IMR-90 (cell line): Measurements from ENCODE around the gene SUSD1. TPM values are rescaled to one million over a fixed set of nuclear protein-coding genes. Genes with fewer than 3 reads are reported as not detected.

Experiments used
- ATAC-seq: fragments of 200-7000 bp; cut with Tn5 transposase; 2 replicates; pipeline ENCODE4 v1.9.1; 2020; ENCODE audit warnings: low read depth, mild to moderate bottlenecking, moderate library complexity
- BruUV-seq: library from RNA; stranded (reverse); fragments of 400-500 nt; replicated peaks from 2 replicates; lab custom pipeline; 2021; lab: Mats Ljungman, UMichigan
- CTCF ChIA-PET: fragments of 300-600 bp; formaldehyde crosslinking; extraction: SDS; loops from one replicate; lab custom pipeline; 2021; ENCODE audit warnings: antibody characterized with exemption; lab: Yijun Ruan, JAX
- POLR2A ChIA-PET: fragments of 300-600 bp; sonication (Branson Sonifier 250); formaldehyde crosslinking; loops from one replicate; lab custom pipeline; 2022; ENCODE audit warnings: antibody characterized with exemption; ENCODE audit not compliant: unreplicated experiment; lab: Charles Lee
- DNase-seq: peaks from one replicate; pipeline ENCODE4 v3.0.0; 2013
- H2AFZ ChIP-seq: replicated peaks from 2 replicates; pipeline ENCODE3; 2013; ENCODE audit warnings: low read length, mild to moderate bottlenecking; ENCODE audit not compliant: poor library complexity
- H2AK5ac ChIP-seq: 2 replicates; pipeline ENCODE4 v1.6.1; 2013; ENCODE audit warnings: low read depth, low read length, inconsistent platforms
- H2AK9ac ChIP-seq: replicated peaks from 2 replicates; pipeline ENCODE3; 2013; ENCODE audit warnings: mild to moderate bottlenecking, low read depth, low read length, moderate library complexity; ENCODE audit not compliant: poor library complexity
- H2BK120ac ChIP-seq: 2 replicates; pipeline ENCODE4 v1.6.1; 2013; ENCODE audit warnings: low read depth, low read length, inconsistent platforms
- H2BK15ac ChIP-seq: 3 replicates; pipeline ENCODE4 v1.6.1; 2013; ENCODE audit warnings: low read depth, low read length, inconsistent platforms
- H2BK20ac ChIP-seq: 2 replicates; pipeline ENCODE4 v1.6.1; 2013; ENCODE audit warnings: low read depth, mild to moderate bottlenecking, inconsistent platforms, low read length, moderate library complexity
- H2BK5ac ChIP-seq: 2 replicates; pipeline ENCODE4 v1.6.1; 2013; ENCODE audit warnings: mild to moderate bottlenecking, low read depth, low read length, inconsistent platforms; ENCODE audit not compliant: poor library complexity, severe bottlenecking
- H3K14ac ChIP-seq: replicated peaks from 2 replicates; pipeline ENCODE4 v1.6.1; 2013; ENCODE audit warnings: low read depth, low read length, inconsistent platforms
- H3K18ac ChIP-seq: 2 replicates; pipeline ENCODE4 v1.6.1; 2013; ENCODE audit warnings: low read depth, low read length, control low read depth
- H3K23ac ChIP-seq: 2 replicates; pipeline ENCODE4 v1.6.1; 2013; ENCODE audit warnings: low read depth, low read length, inconsistent platforms
- H3K27ac ChIP-seq: 2 replicates; pipeline ENCODE4 v1.5.1; 2013; ENCODE audit warnings: mild to moderate bottlenecking, control low read depth, low read length; ENCODE audit not compliant: insufficient read depth
- H3K27me3 ChIP-seq: 2 replicates; pipeline ENCODE4 v1.6.1; 2013; ENCODE audit warnings: low read length; ENCODE audit not compliant: control insufficient read depth, insufficient read depth
- H3K36me3 ChIP-seq: 2 replicates; pipeline ENCODE4 v1.6.1; 2013; ENCODE audit warnings: low read length, mixed read lengths; ENCODE audit not compliant: control insufficient read depth, insufficient read depth
- H3K4ac ChIP-seq: 2 replicates; pipeline ENCODE4 v1.6.1; 2013; ENCODE audit warnings: low read depth, low read length, inconsistent platforms
- H3K4me1 ChIP-seq: 2 replicates; pipeline ENCODE4 v1.6.1; 2013; ENCODE audit warnings: low read length, mixed read lengths; ENCODE audit not compliant: control insufficient read depth, insufficient read depth
- H3K4me2 ChIP-seq: 2 replicates; pipeline ENCODE4 v1.6.1; 2013; ENCODE audit warnings: low read depth, mild to moderate bottlenecking, control low read depth, low read length, moderate library complexity
- H3K4me3 ChIP-seq: 2 replicates; pipeline ENCODE4 v1.5.1; 2013; ENCODE audit warnings: low read depth, mild to moderate bottlenecking, control low read depth, low read length, moderate library complexity; ENCODE audit not compliant: insufficient read depth
- H3K56ac ChIP-seq: 2 replicates; pipeline ENCODE4 v1.6.1; 2013; ENCODE audit warnings: low read length, inconsistent platforms; ENCODE audit not compliant: insufficient read depth; ENCODE audit errors: extremely low read depth
- H3K79me1 ChIP-seq, 2 experiments: 2 replicates each; pipeline ENCODE4 v1.6.1; 2013; ENCODE audit warnings: low read length in 2 of 2, inconsistent platforms in 1 of 2, low read depth in 1 of 2
- H3K9ac ChIP-seq: 2 replicates; pipeline ENCODE4 v1.6.1; 2013; ENCODE audit warnings: low read depth, low read length, control low read depth
- H3K9me1 ChIP-seq: 2 replicates; pipeline ENCODE4 v1.6.1; 2013; ENCODE audit warnings: low read length, inconsistent platforms; ENCODE audit not compliant: insufficient read depth
- H3K9me3 ChIP-seq: 2 replicates; pipeline ENCODE4 v1.6.1; 2013; ENCODE audit warnings: low read length; ENCODE audit not compliant: control insufficient read depth, insufficient read depth
- H4K20me1 ChIP-seq: 2 replicates; pipeline ENCODE4 v1.6.1; 2013; ENCODE audit warnings: low read length, inconsistent platforms; ENCODE audit not compliant: insufficient read depth
- H4K5ac ChIP-seq: 2 replicates; pipeline ENCODE4 v1.6.1; 2013; ENCODE audit warnings: mild to moderate bottlenecking, low read depth, low read length, control low read depth
- H4K8ac ChIP-seq, 2 experiments: 2 replicates each; pipeline ENCODE4 v1.6.1; 2013; ENCODE audit warnings: low read depth in 2 of 2, low read length in 2 of 2, control low read depth in 1 of 2, inconsistent platforms in 1 of 2
- H4K91ac ChIP-seq: 2 replicates; pipeline ENCODE4 v1.6.1; 2013; ENCODE audit warnings: low read depth, low read length, inconsistent platforms; ENCODE audit not compliant: insufficient read depth
- BHLHE40 ChIP-seq: fragments of 150-350 bp; IDR thresholded peaks from 2 replicates; pipeline ENCODE4 v1.6.1; 2016; ENCODE audit warnings: mild to moderate bottlenecking, low read depth, low read length
- CEBPB ChIP-seq: IDR thresholded peaks from 2 replicates; pipeline ENCODE4 v1.6.1; 2012; ENCODE audit warnings: low read depth, low read length, improper control_type of control experiment
- CHD1 ChIP-seq: IDR thresholded peaks from 2 replicates; pipeline ENCODE4 v1.6.1; 2012; ENCODE audit warnings: low read depth, low read length, improper control_type of control experiment
- FOS ChIP-seq: fragments of 150-350 bp; IDR thresholded peaks from 2 replicates; pipeline ENCODE4 v1.6.1; 2016; ENCODE audit warnings: low read depth, low read length
- MAFK ChIP-seq: IDR thresholded peaks from 2 replicates; pipeline ENCODE4 v1.6.1; 2012; ENCODE audit warnings: low read depth, low read length, improper control_type of control experiment
- MAZ ChIP-seq: IDR thresholded peaks from 2 replicates; pipeline ENCODE4 v1.6.1; 2012; ENCODE audit warnings: low read depth, mild to moderate bottlenecking, low read length, improper control_type of control experiment, moderate library complexity, borderline replicate concordance
- MXI1 ChIP-seq: IDR thresholded peaks from 2 replicates; pipeline ENCODE4 v1.6.1; 2012; ENCODE audit warnings: low read depth, mild to moderate bottlenecking, low read length, moderate library complexity, borderline replicate concordance
- NFE2L2 ChIP-seq: fragments of 150-350 bp; IDR thresholded peaks from 2 replicates; pipeline ENCODE4 v1.6.1; 2016; ENCODE audit warnings: low read depth, mild to moderate bottlenecking, low read length
- POLR2A ChIP-seq: IDR thresholded peaks from 2 replicates; pipeline ENCODE4 v1.6.1; 2012; ENCODE audit warnings: mild to moderate bottlenecking, low read depth, low read length
- RAD21 ChIP-seq: IDR thresholded peaks from 2 replicates; pipeline ENCODE4 v1.6.1; 2012; ENCODE audit warnings: low read length, improper control_type of control experiment
- RCOR1 ChIP-seq: IDR thresholded peaks from 2 replicates; pipeline ENCODE4 v1.6.1; 2012; ENCODE audit warnings: mild to moderate bottlenecking, low read length, improper control_type of control experiment; ENCODE audit not compliant: insufficient replicate concordance
- RFX5 ChIP-seq: IDR thresholded peaks from 2 replicates; pipeline ENCODE4 v1.8.0; 2012; ENCODE audit warnings: low read depth, mild to moderate bottlenecking, low read length, moderate library complexity
- SMC3 ChIP-seq: fragments of 150-350 bp; IDR thresholded peaks from 2 replicates; pipeline ENCODE4 v1.6.1; 2016; ENCODE audit warnings: low read depth, mild to moderate bottlenecking, antibody characterized with exemption, low read length, moderate library complexity
- USF2 ChIP-seq: fragments of 150-350 bp; IDR thresholded peaks from 2 replicates; pipeline ENCODE4 v1.6.1; 2017; ENCODE audit warnings: mild to moderate bottlenecking, antibody characterized with exemption, low read length, low read depth
- WGBS, 2 experiments: methylation state at CpG; one replicate each; pipeline versions ENCODE4 v1.1.5 to v1.1.7; 2013; ENCODE audit warnings: missing lambda C conversion rate in 2 of 2; ENCODE audit not compliant: insufficient read length in 1 of 2; ENCODE audit errors: extremely low coverage in 2 of 2; 5-methylcytosine and 5-hydroxymethylcytosine counted together
- dilution Hi-C: fragments of 300-500 bp; cut with HindIII; formaldehyde crosslinking; loops from one replicate; pipeline ENCODE4 v1.14.3; 2018; ENCODE audit warnings: low sequenced_read_pairs; ENCODE audit not compliant: unreplicated experiment
- in situ Hi-C: fragments of 300-500 bp; cut with MboI; formaldehyde crosslinking; loops from 3 replicates; pipeline ENCODE4 v1.14.3; 2019; ENCODE audit warnings: low sequenced_read_pairs, inconsistent platforms, mixed read lengths
- intact Hi-C: fragments of 100-400 bp; cut with micrococcal nuclease; formaldehyde crosslinking; loops from 2 replicates; pipeline ENCODE4 v1.10.0; 2022
- polyA plus RNA-seq, 3 experiments: library from polyadenylated mRNA; depleted of rRNA; stranded (reverse); fragments of >200 nt; gene quantifications; 2 replicates each; pipeline ENCODE4 v1.2.3, GENCODE V29; 2012; ENCODE audit warnings: low replicate concordance in 1 of 3
- total RNA-seq: library from RNA; depleted of rRNA; stranded (reverse); fragments of >200 nt; gene quantifications from 2 replicates; pipeline ENCODE4 v1.2.3, GENCODE V29; 2012
- TF ChIP-seq, protein P1 (sequence below): conservative IDR thresholded peaks from 2 replicates; pipeline ENCODE4 v1.5.1; 2012; ENCODE audit warnings: mild to moderate bottlenecking, low read depth, low read length, improper control_type of control experiment
- TF ChIP-seq, protein P2 (sequence below): fragments of 150-350 bp; IDR thresholded peaks from 2 replicates; pipeline ENCODE4 v1.6.1; 2016; ENCODE audit warnings: low read depth, mild to moderate bottlenecking, low read length, moderate library complexity, borderline replicate concordance

The SUSD1 gene
- total and polyA plus RNA-seq, 2 of the 4 experiments (the other 2 are of a cell fraction) = 4.0 to 4.7 TPM

- intact Hi-C loops = no loop called here
- peaks cover 14% of the 10 kb centered on the region; the same call in 1 of the 2 replicates for H3K9me1 ChIP-seq
- no peak overlapping the region for H4K91ac ChIP-seq
- no peak overlapping the region for H3K4me2 ChIP-seq
- peak overlapping the region; percentile 46; the same call in 1 of the 2 replicates for H2BK120ac ChIP-seq
- H4K8ac ChIP-seq = peak overlapping the region in 1 of 2 experiments; percentile 54; a peak in 2 of 4 replicates
- in situ Hi-C loops = no loop called here
- H3K4me1 ChIP-seq = 0 out of 2 replicates have a peak, but pooled peaks cover 2% of the 10 kb centered on the region
- CTCF ChIA-PET = no interaction called here
- BruUV-seq = no TSS peak
- H2AFZ ChIP-seq = no peak overlapping the region
- no peak overlapping the region for H3K23ac ChIP-seq
- no peak overlapping the region for H3K9ac ChIP-seq
- dilution Hi-C loops = no loop called here
- H3K9me3 ChIP-seq = no peaks in the 10 kb centered on the region
- H2BK20ac ChIP-seq = peak overlapping the region; percentile 49; the same call in 1 of the 2 replicates
- H3K79me1 ChIP-seq = no peaks in the 10 kb centered on the region; a peak in 1 of 4 replicates
- no peak overlapping the region for H3K4me3 ChIP-seq
- DNase-seq (no peak), ATAC-seq (no peak)
- H3K27me3 ChIP-seq = no peaks in the 10 kb centered on the region
- POLR2A ChIA-PET = no interaction called here
- H2AK9ac ChIP-seq = no peak overlapping the region
- H3K4ac ChIP-seq = 0 out of 2 replicates have a peak overlapping the region, but pooled peaks have one; percentile 7
- no peak overlapping the region for H3K27ac ChIP-seq
- peak overlapping the region; percentile 11 for H2BK5ac ChIP-seq
- H3K36me3 ChIP-seq = peaks cover 5% of the 10 kb centered on the region; the same call in 1 of the 2 replicates
- no CpG with 5 or more reads among the region's 2 CpGs for WGBS, 2 experiments
- H3K18ac ChIP-seq = peak overlapping the region; percentile 57; the same call in 1 of the 2 replicates
- no peaks in the 10 kb centered on the region for H4K20me1 ChIP-seq
- TF ChIP-seq RCOR1 = no peak
- TF ChIP-seq MAZ = no peak
- TF ChIP-seq RAD21 = no peak
- no peak for TF ChIP-seq CHD1
- no peak for TF ChIP-seq MAFK
- no peak for TF ChIP-seq BHLHE40
- no peak for TF ChIP-seq CEBPB
- no peak for TF ChIP-seq NFE2L2
- no peak for TF ChIP-seq USF2
- no peak for TF ChIP-seq SMC3
- TF ChIP-seq, protein P1, sequence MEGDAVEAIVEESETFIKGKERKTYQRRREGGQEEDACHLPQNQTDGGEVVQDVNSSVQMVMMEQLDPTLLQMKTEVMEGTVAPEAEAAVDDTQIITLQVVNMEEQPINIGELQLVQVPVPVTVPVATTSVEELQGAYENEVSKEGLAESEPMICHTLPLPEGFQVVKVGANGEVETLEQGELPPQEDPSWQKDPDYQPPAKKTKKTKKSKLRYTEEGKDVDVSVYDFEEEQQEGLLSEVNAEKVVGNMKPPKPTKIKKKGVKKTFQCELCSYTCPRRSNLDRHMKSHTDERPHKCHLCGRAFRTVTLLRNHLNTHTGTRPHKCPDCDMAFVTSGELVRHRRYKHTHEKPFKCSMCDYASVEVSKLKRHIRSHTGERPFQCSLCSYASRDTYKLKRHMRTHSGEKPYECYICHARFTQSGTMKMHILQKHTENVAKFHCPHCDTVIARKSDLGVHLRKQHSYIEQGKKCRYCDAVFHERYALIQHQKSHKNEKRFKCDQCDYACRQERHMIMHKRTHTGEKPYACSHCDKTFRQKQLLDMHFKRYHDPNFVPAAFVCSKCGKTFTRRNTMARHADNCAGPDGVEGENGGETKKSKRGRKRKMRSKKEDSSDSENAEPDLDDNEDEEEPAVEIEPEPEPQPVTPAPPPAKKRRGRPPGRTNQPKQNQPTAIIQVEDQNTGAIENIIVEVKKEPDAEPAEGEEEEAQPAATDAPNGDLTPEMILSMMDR = no peak
- no peak for TF ChIP-seq MXI1
- TF ChIP-seq FOS = no peak
- TF ChIP-seq, protein P2, sequence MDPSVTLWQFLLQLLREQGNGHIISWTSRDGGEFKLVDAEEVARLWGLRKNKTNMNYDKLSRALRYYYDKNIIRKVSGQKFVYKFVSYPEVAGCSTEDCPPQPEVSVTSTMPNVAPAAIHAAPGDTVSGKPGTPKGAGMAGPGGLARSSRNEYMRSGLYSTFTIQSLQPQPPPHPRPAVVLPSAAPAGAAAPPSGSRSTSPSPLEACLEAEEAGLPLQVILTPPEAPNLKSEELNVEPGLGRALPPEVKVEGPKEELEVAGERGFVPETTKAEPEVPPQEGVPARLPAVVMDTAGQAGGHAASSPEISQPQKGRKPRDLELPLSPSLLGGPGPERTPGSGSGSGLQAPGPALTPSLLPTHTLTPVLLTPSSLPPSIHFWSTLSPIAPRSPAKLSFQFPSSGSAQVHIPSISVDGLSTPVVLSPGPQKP = no peak
- TF ChIP-seq POLR2A = no peak
- no peak for TF ChIP-seq RFX5
- H2AK5ac ChIP-seq = no peak overlapping the region
- H3K56ac ChIP-seq = no peak overlapping the region
- H3K14ac ChIP-seq = no peak overlapping the region
- no peak overlapping the region for H2BK15ac ChIP-seq
- H4K5ac ChIP-seq = peak overlapping the region; percentile 72; the same call in 1 of the 2 replicates
Measured at GRCh38 chr9:112144807-112145206, 30.3 kb downstream of the SUSD1 start.
